Erythroblast (primary cell): ENCODE results near the gene PRDM15.

ENCODE experiments used
- GATA1 ChIP-seq: IDR thresholded peaks from 2 replicates; pipeline ENCODE4 v1.6.1; 2011; ENCODE audit warnings: low read depth, mild to moderate bottlenecking, control low read depth, low read length, moderate library complexity
- POLR2A ChIP-seq: IDR thresholded peaks from 2 replicates; pipeline ENCODE4 v1.6.1; 2011; ENCODE audit warnings: mild to moderate bottlenecking, low read length

DNA sequence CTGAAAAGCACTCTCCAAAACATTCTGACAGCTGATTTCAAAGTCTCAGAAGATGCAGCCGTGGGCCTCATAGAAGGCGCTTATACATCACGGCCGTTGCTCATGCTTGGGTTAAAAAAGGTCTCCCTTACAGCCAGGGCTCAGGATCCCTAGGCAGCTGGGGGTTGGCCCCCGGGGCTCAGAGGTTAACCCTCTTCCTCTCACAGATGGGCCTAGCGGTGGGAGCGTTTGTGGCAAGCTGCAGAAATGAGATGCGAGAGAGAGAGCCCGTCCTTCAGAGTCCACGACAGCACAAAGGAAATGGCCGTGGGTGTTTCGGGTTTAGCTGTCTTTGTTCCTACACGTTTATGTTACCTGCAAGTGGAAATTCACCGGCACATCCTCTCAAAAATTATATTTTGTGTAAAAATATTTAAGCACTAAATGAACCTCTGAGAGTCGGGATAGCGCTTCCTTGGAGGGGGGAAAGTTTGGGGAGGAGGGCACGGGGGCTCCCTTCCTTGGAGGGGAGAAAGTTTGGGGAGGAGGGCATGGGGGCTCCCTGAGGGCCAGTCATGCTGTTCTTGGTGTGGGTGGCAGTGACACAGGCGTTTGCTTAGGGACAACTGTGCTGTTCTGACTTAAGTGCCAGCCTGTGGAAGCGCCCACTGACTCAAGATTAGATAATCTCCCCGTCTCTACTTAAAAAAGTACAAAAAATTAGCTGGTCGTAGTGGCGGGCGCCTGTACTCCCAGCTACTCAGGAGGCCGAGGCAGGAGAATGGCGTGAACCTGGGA is 20.5 kb upstream of the PRDM15 start:
- TF ChIP-seq POLR2A, result no peak
- no peak for TF ChIP-seq GATA1
